Fibroblast of lung (primary cell): ENCODE results near the gene TMEM92.
A peak's percentile ranks its signal among the peaks of the same experiment; 100 is the strongest.

Experiments used
- CTCF ChIP-seq, 2 donors: IDR thresholded peaks in 1 of 2; conservative IDR thresholded peaks in 1 of 2; 1 replicate in 1 of 2; 2 replicates in 1 of 2; pipeline ENCODE4 v1.5.1; 2011 to 2012; ENCODE audit warnings: low read length in 2 of 2, control low read depth in 1 of 2, inconsistent platforms in 1 of 2, low read depth in 1 of 2, mild to moderate bottlenecking in 1 of 2
- EZH2 ChIP-seq: IDR thresholded peaks from 2 replicates; pipeline ENCODE4 v1.5.1; 2012; ENCODE audit warnings: low read length, control low read depth, mild to moderate bottlenecking; ENCODE audit errors: missing control alignments

DNA sequence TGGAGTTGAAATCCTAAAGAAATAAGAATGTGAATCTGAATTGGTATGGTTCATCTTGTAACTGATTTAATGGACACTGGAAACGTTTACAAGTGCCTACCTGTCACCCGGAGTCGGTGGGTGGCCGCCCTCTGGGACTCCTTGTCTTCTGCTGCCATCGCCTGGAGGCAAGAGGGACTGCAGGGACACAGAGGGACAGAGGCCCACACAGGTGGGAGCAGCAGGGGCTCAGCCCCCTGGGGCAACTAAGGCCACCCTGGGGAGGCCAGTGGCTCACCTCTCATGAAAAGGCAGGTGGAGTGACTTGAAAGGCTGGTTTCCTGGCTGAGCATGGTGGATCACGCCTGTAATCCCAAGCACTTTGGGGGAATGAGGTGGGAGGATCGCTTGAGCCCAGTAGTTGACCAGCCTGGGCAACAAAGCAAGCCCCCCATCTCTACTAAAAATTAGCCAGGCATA, 23.2 kb downstream of the TMEM92 start:
- peak; percentile 62 to 95 for TF ChIP-seq CTCF (conservative IDR thresholded peaks at IDR 0.05 in 1 of 2, IDR thresholded peaks at IDR 0.05 in 1 of 2; ENCODE audit: low read depth in 1 of 2, low read length in 2 of 2)
- TF ChIP-seq EZH2 = no peak
